Nephron (organoid): ENCODE results near the gene DMRT2.

Experiments used
- H3K27ac Mint-ChIP-seq, 3 experiments: 2 replicates each; pipeline ENCODE4 v1.8.0; 2020; ENCODE audit warnings: mixed read lengths in 3 of 3, mild to moderate bottlenecking in 2 of 3, moderate library complexity in 1 of 3
- H3K27me3 Mint-ChIP-seq: 2 replicates; pipeline ENCODE4 v1.8.0; 2021; ENCODE audit warnings: low read depth, mild to moderate bottlenecking, moderate library complexity, mixed read lengths
- H3K36me3 Mint-ChIP-seq: 2 replicates; pipeline ENCODE4 v1.8.0; 2020; ENCODE audit warnings: low read depth, mixed read lengths
- H3K4me1 Mint-ChIP-seq: 2 replicates; pipeline ENCODE4 v1.8.0; 2020; ENCODE audit warnings: mixed read lengths
- H3K4me3 Mint-ChIP-seq, 3 experiments: 2 replicates each; pipeline ENCODE4 v1.8.0; 2020; ENCODE audit warnings: mild to moderate bottlenecking in 3 of 3, mixed read lengths in 3 of 3, moderate library complexity in 2 of 3
- H3K9me3 Mint-ChIP-seq: 2 replicates; pipeline ENCODE4 v1.8.0; 2020; ENCODE audit warnings: mixed read lengths
- CTCF ChIP-seq, 3 experiments: fragments of 200-600 bp; sonication (generic); IDR thresholded peaks; one replicate each; pipeline ENCODE4 v1.5.0; 2021; ENCODE audit warnings: antibody characterized with exemption in 3 of 3; ENCODE audit not compliant: unreplicated experiment in 3 of 3

DMRT2 gene

GRCh38 chr9:1096155-1096964 lies 46.2 kb downstream of the DMRT2 start:
- H3K9me3 Mint-ChIP-seq = no peaks in the 10 kb centered on the region
- H3K27me3 Mint-ChIP-seq = no peaks in the 10 kb centered on the region
- H3K27ac Mint-ChIP-seq = no peak overlapping the region
- TF ChIP-seq CTCF (IDR thresholded peaks at IDR 0.05; ENCODE audit: unreplicated experiment in 3 of 3) = no peak
- H3K36me3 Mint-ChIP-seq = no peaks in the 10 kb centered on the region
- no peaks in the 10 kb centered on the region for H3K4me1 Mint-ChIP-seq
- no peak overlapping the region for H3K4me3 Mint-ChIP-seq

- Mint-ChIP-seq H3K27ac (no peak overlapping the region), H3K4me3 (no peak overlapping the region), H3K4me1 (peaks cover 8% of the 10 kb centered on the region), H3K36me3 (no peaks in the 10 kb centered on the region), H3K9me3 (peaks cover 2% of the 10 kb centered on the region), H3K27me3 (no peaks in the 10 kb centered on the region)
- no peak for TF ChIP-seq CTCF (IDR thresholded peaks at IDR 0.05; ENCODE audit: unreplicated experiment in 3 of 3)
These were observed 48.4 kb downstream of the DMRT2 start for GRCh38 chr9:1098551-1098950.

GRCh38 chr9:1100201-1100600 lies 50.0 kb downstream of the DMRT2 start:
- H3K27ac Mint-ChIP-seq = no peak overlapping the region
- H3K27me3 Mint-ChIP-seq = no peaks in the 10 kb centered on the region
- H3K4me1 Mint-ChIP-seq = peaks cover 8% of the 10 kb centered on the region
- TF ChIP-seq CTCF (IDR thresholded peaks at IDR 0.05; ENCODE audit: unreplicated experiment in 3 of 3) = no peak
- H3K9me3 Mint-ChIP-seq = peaks cover 9% of the 10 kb centered on the region
- no peak overlapping the region for H3K4me3 Mint-ChIP-seq
- no peaks in the 10 kb centered on the region for H3K36me3 Mint-ChIP-seq

- Mint-ChIP-seq H3K27ac (no peak overlapping the region), H3K27me3 (no peaks in the 10 kb centered on the region), H3K4me1 (peaks cover 8% of the 10 kb centered on the region), H3K36me3 (no peaks in the 10 kb centered on the region), H3K9me3 (peaks cover 9% of the 10 kb centered on the region), H3K4me3 (no peak overlapping the region)
- TF ChIP-seq CTCF (IDR thresholded peaks at IDR 0.05; ENCODE audit: unreplicated experiment in 3 of 3) = peak; percentile 61 to 73 (median 66)
These were observed 50.8 kb downstream of the DMRT2 start for GRCh38 chr9:1100945-1101344.

- H3K36me3 Mint-ChIP-seq = no peaks in the 10 kb centered on the region
- H3K27me3 Mint-ChIP-seq = no peaks in the 10 kb centered on the region
- peaks cover 17% of the 10 kb centered on the region for H3K9me3 Mint-ChIP-seq
- no peak for TF ChIP-seq CTCF (IDR thresholded peaks at IDR 0.05; ENCODE audit: unreplicated experiment in 3 of 3)
- H3K4me3 Mint-ChIP-seq = peak overlapping the region in 1 of 3 experiments; percentile 1
- H3K27ac Mint-ChIP-seq = peak overlapping the region; percentile 10 to 62 (median 48)
- H3K4me1 Mint-ChIP-seq = peaks cover 8% of the 10 kb centered on the region
These were observed 51.9 kb downstream of the DMRT2 start for GRCh38 chr9:1101846-1102641.
